Fibroblast of the aortic adventitia (primary cell): Measurements from ENCODE around the gene SLC7A10. TPM values are rescaled to one million over a fixed set of nuclear protein-coding genes. Genes with fewer than 3 reads are reported as not detected.

Source experiments
- DNase-seq: peaks from one replicate; pipeline ENCODE4 v3.0.0-alpha.2; 2010; ENCODE audit warnings: low read depth
- H3K4me3 ChIP-seq: 2 replicates; pipeline ENCODE4 v1.5.1; 2011; ENCODE audit warnings: low read depth, mild to moderate bottlenecking, control low read depth, low read length, moderate library complexity
- total RNA-seq: library from RNA; depleted of rRNA; stranded (reverse); fragments of >200 nt; gene quantifications from 2 replicates; pipeline ENCODE4 v1.2.3, GENCODE V29; 2012; ENCODE audit warnings: low replicate concordance
- TF ChIP-seq, protein P1 (sequence below): IDR thresholded peaks from 2 replicates; pipeline ENCODE4 v1.5.1; 2011; ENCODE audit warnings: mild to moderate bottlenecking, low read length, control low read depth, inconsistent platforms; ENCODE audit not compliant: insufficient read depth

Gene SLC7A10
- total RNA-seq, 1 donor: not detected

DNA sequence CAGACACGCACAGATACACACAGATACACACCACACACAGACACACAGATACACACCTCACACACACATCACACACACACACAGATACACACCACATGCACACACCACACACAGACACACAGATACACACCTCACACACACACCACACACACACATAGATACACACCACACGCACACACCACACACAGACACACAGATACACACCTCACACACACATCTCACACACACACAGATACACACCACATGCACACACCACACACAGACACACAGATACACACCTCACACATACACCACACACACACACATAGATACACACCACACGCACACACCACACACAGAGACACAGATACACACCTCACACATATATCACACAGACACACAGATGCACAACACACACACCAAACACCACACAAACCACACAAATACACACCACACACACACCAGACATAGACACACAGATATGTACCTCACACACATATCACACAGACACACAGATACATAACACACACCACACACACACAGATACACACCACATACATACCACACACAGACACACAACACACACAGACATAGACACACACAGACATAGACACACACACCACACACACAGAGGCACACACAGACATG lies 24.2 kb upstream of the SLC7A10 start:
- no peak overlapping the region for H3K4me3 ChIP-seq
- TF ChIP-seq, protein P1, sequence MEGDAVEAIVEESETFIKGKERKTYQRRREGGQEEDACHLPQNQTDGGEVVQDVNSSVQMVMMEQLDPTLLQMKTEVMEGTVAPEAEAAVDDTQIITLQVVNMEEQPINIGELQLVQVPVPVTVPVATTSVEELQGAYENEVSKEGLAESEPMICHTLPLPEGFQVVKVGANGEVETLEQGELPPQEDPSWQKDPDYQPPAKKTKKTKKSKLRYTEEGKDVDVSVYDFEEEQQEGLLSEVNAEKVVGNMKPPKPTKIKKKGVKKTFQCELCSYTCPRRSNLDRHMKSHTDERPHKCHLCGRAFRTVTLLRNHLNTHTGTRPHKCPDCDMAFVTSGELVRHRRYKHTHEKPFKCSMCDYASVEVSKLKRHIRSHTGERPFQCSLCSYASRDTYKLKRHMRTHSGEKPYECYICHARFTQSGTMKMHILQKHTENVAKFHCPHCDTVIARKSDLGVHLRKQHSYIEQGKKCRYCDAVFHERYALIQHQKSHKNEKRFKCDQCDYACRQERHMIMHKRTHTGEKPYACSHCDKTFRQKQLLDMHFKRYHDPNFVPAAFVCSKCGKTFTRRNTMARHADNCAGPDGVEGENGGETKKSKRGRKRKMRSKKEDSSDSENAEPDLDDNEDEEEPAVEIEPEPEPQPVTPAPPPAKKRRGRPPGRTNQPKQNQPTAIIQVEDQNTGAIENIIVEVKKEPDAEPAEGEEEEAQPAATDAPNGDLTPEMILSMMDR: no peak
- DNase-seq: no peak

DNA sequence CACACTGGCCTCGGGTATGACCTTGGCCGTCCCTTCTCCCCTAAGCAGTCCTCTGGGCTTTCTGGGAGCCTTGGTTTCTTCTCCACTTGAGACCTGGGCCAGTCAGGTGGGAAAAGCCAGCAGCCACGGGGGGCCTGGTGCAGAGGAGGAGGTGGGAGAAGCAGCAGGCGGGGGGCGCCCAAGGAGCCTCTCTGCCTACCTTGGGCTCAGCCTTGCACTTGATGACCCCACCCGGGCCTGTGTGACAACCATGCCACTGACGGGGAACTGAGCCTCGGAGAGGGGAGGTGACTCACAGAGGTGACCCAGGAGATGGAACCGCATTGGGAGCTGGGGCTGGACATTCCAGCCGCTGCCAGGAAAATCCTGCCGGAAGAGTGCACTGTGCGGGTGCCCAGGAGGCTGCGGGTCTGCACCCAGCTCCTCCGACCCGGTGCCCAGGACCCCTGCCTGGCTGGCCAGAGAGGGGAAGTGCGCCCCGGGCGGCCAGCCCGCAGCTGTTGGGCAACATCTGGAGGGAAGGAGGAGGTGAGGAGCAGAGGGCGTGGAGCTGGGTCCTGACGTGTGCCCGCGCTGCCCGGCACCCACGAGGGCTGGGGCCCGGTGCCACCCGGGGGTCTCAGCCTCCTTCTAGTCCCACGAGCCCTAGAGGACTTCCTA lies 23.4 kb upstream of the SLC7A10 start:
- H3K4me3 ChIP-seq: no peak overlapping the region
- DNase-seq: no peak
- TF ChIP-seq, protein P1: no peak

DNA sequence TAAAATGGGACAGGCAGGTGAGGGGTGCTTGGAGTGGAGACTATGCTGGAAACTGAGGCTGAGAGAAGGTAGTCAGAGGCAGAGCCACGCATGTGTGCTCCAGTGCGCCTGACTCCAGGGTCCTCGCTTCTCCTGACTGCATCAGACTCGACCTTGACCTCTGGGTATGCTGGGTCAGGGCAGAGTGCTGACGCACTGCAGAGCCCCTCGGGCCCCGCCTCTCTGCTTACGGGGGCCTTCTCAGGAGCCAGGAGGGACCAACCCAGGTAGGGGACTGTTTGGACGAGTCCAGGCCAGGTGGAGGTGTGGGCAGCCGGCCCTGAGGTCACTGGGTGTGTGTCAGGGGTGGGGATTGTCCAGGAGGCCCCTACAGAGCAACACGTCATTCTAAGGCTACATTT lies 22.9 kb upstream of the SLC7A10 start:
- no peak overlapping the region for H3K4me3 ChIP-seq
- TF ChIP-seq, protein P1: no peak
- DNase-seq: no peak

DNA sequence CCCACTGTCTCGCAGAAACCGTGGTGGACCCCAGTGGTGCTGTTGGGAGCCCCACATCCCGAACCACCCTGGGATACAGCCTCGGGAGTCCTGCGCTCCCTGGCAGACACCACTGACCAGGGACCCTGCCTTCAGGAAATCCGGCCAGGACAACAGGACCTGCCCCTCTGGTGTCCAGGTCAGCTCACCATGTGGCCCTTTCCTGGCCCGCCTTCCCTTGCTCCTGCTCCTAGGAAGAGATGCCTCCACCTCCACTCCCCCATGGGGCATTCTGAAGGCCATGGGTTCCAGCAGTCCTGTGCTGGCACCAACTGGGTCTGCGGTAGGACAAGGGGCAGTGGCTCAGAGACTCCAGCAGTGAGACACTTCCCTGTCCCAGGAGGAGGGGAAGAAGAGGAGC lies 22.5 kb upstream of the SLC7A10 start:
- H3K4me3 ChIP-seq: no peak overlapping the region
- DNase-seq: no peak
- TF ChIP-seq, protein P1: no peak

DNA sequence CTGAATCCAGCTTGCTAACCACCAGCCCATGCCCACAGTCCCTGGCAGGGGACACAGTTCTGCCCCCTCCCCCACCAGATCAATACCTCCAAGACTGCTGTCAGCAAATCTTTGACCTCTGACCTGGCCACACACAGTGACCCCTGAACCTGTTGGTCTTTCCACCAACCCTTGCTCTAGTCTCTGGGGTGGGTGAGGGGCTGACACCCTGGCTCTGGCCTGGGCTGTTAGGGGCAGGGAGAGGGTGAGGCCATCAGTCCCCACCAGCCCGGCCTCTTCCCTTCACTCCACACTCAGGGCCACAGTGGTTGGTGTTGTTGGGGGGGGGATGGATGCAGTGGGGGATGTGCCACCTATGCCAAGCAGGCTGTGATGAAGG lies 21.8 kb upstream of the SLC7A10 start:
- TF ChIP-seq, protein P1: no peak
- DNase-seq: no peak
- no peak overlapping the region for H3K4me3 ChIP-seq

DNA sequence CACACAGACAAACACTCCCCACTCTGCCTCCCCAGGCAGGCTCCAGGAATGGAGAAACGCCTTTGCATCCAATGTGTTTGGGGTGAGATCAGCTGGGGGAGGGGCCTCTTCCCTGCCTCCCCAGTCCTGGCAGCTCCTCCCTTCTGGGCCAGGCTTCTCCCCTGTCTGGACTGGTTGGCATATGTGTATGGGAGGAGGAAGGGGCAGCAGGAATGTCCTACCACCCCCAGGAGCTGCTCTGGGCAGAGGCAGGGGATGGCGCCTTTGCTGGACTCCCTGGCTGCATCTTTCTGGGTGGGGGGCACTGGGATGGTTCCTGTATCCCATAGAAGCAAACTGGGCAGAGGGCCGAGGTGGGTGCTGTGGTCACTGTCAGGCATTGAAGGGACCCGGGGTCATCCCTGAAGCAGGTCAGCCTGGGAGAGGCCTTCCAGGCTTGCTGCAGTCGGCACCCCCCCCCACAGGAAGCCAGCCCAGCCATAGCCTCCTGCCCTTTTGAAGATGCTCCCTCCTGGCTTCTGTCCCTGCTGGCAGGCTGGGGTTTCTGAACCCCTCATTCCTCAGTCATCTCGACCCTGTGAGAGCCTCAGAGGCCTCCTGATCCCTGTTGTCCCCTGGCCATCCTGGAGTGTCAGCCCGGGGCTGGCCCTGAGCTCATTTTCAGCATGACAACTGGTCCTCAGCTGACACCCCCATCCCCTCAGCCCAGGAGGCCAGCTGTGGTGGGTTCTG lies 21.2 kb upstream of the SLC7A10 start:
- TF ChIP-seq, protein P1: no peak
- no peak overlapping the region for H3K4me3 ChIP-seq
- DNase-seq: no peak
